ENCODE measurements around the gene POM121L2.

POM121L2 gene

DNA sequence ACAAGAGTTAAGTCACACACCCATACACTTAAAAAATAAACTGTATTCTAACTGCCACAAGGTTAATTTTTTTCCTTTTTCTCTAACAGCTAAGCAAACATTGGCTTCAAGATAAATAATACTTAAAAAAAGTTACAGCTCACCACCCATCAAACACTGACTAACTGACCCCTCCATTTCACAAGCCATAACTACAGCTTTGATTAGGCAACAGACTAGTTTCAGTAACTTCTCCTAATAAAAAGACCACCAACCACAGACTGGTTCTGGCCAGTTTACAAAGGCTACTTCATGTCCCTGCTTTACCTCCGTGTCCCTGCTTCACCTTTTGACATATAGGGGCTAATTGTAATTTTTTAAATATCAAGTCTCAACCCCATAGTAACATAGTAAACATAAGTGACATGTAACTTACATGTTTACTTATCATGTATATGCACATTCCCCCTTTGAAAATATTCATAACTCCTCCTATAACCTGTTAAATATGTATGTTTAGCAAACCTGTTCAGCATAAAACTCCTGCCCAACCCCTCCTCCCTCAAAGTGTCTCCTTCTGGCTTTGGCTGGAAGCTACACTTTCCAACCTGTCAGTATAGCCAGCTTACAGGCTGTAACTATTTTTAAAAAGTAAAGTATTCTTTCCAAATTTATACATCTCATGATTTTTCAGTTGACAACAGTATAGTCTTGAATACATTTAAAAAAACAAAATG is 15.1 kb upstream of the POM121L2 start:
- H3K27ac ChIP-seq = no peak overlapping the region
- TF ChIP-seq, protein P1, sequence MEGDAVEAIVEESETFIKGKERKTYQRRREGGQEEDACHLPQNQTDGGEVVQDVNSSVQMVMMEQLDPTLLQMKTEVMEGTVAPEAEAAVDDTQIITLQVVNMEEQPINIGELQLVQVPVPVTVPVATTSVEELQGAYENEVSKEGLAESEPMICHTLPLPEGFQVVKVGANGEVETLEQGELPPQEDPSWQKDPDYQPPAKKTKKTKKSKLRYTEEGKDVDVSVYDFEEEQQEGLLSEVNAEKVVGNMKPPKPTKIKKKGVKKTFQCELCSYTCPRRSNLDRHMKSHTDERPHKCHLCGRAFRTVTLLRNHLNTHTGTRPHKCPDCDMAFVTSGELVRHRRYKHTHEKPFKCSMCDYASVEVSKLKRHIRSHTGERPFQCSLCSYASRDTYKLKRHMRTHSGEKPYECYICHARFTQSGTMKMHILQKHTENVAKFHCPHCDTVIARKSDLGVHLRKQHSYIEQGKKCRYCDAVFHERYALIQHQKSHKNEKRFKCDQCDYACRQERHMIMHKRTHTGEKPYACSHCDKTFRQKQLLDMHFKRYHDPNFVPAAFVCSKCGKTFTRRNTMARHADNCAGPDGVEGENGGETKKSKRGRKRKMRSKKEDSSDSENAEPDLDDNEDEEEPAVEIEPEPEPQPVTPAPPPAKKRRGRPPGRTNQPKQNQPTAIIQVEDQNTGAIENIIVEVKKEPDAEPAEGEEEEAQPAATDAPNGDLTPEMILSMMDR (conservative IDR thresholded peaks at IDR 0.05) = no peak
- TF ChIP-seq ZFX (IDR thresholded peaks at IDR 0.05) = no peak

DNA sequence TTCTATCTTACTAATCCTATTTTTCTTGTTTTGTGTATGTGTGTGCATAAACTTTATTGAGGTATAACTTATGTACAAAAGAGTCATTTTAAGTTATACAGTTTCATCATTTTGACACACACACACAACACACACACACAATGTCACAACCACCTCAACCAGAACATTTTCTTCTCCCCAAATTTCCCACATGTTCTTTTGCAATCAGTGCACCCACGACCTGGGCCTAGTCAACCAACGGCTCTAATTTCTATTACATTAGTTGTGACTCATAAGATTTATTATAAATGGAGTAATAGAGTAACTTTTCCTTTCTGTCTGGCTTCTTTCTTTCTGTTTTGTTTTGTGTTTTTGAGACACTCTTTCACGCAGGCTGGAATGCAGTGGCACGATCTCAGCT is 9.8 kb upstream of the POM121L2 start:
- H3K27ac ChIP-seq = no peak overlapping the region
- no peak for TF ChIP-seq ZFX (IDR thresholded peaks at IDR 0.05)
- TF ChIP-seq, protein P1 (conservative IDR thresholded peaks at IDR 0.05) = no peak

GRCh38 chr6:27321370-27321769 is 9.3 kb upstream of the POM121L2 start:
- H3K27ac ChIP-seq = no peak overlapping the region
- TF ChIP-seq, protein P1 (conservative IDR thresholded peaks at IDR 0.05) = no peak
- TF ChIP-seq ZFX (IDR thresholded peaks at IDR 0.05) = no peak

GRCh38 chr6:27318973-27319372 is 6.9 kb upstream of the POM121L2 start:
- TF ChIP-seq, protein P1 (conservative IDR thresholded peaks at IDR 0.05) = no peak
- no peak for TF ChIP-seq ZFX (IDR thresholded peaks at IDR 0.05)
- no peak overlapping the region for H3K27ac ChIP-seq

DNA sequence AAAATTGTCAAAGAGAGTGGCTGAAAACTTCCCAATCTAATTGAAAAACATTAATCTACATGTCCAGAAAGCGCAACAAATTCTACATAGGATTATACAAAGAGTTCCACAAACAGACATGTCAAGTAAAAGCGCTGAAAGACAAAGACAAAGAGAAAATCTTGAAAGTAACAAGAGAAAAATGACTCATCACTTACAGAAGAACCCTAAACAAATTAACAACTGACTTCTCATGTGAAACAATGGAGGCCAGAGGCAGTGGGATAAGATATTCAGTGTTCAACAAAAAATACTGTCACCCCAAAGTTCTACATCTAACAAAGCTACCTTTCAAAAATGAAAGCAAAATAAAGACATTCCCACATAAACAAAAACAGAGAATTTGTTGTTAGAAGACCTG is 2.0 kb upstream of the POM121L2 start:
- H3K27ac ChIP-seq = no peak overlapping the region
- no peak for TF ChIP-seq ZFX (IDR thresholded peaks at IDR 0.05)
- TF ChIP-seq, protein P1 (conservative IDR thresholded peaks at IDR 0.05) = no peak

GRCh38 chr6:27312950-27313271 is 838 bp upstream of the POM121L2 start:
- H3K27ac ChIP-seq = no peak overlapping the region
- TF ChIP-seq ZFX (IDR thresholded peaks at IDR 0.05) = no peak
- TF ChIP-seq, protein P1 (conservative IDR thresholded peaks at IDR 0.05) = peak; percentile 73

DNA sequence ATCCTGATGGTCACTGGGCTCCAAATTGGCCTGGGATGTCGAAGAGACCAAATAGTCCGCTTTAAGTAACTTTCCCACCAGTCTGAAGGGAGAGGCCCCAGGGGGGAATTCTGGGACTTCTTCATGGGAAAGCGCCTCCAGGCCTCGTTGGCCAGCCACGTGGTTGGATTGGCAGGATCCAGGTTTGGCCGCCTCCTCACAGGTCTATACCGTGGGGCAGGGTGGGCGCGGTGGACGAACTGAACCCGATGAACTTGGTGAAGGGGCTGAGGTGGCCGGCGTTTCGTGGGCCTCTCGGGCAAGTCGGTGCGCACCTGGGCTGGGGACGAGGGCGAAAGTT is 297 bp downstream of the POM121L2 start:
- no peak overlapping the region for H3K27ac ChIP-seq
- TF ChIP-seq, protein P1 (conservative IDR thresholded peaks at IDR 0.05) = no peak
- TF ChIP-seq ZFX (IDR thresholded peaks at IDR 0.05) = no peak

Measured in C4-2B (cell line).